PC-9 (cell line): Measurements from ENCODE around the gene PSMG4.

Source experiments
- EZH2 ChIP-seq: fragments of 200-600 bp; sonication (generic); IDR thresholded peaks from 2 replicates; pipeline ENCODE4 v1.8.0; 2017; ENCODE audit warnings: antibody characterized with exemption, low read depth
- TF ChIP-seq, protein P1 (sequence below): fragments of 200-600 bp; sonication (generic); conservative IDR thresholded peaks from 2 replicates; pipeline ENCODE4 v1.6.1; 2017; ENCODE audit warnings: mixed run types, antibody characterized with exemption, mild to moderate bottlenecking, moderate library complexity

DNA sequence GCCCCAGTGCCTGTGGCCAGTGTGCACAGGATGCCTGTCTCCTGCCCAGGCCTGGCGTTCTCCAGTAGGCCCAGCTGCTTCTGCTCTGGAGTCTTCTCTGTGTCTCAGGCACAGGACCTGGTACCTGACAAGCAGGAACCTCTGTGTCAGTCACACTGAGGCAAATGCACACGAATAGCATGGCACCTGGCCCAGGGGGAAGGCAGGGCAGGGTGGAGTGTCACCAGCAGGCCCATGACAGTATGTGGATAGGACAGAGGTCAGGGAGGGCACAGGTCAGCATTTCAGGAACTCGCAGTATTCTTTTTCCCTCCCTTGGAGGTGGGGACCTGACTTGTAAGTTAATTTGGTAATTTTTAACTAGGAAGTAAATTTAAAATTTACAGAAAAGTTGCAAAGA lies 5.6 kb downstream of the PSMG4 start:
- TF ChIP-seq, protein P1, sequence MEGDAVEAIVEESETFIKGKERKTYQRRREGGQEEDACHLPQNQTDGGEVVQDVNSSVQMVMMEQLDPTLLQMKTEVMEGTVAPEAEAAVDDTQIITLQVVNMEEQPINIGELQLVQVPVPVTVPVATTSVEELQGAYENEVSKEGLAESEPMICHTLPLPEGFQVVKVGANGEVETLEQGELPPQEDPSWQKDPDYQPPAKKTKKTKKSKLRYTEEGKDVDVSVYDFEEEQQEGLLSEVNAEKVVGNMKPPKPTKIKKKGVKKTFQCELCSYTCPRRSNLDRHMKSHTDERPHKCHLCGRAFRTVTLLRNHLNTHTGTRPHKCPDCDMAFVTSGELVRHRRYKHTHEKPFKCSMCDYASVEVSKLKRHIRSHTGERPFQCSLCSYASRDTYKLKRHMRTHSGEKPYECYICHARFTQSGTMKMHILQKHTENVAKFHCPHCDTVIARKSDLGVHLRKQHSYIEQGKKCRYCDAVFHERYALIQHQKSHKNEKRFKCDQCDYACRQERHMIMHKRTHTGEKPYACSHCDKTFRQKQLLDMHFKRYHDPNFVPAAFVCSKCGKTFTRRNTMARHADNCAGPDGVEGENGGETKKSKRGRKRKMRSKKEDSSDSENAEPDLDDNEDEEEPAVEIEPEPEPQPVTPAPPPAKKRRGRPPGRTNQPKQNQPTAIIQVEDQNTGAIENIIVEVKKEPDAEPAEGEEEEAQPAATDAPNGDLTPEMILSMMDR: no peak
- TF ChIP-seq EZH2: no peak
